HK-2 (cell line): ENCODE results near the gene DYNLRB1.

Experiments
- DNase-seq: peaks from one replicate; pipeline ENCODE4 v3.0.0-alpha.2; 2018; ENCODE audit not compliant: unreplicated experiment

The DYNLRB1 gene

DNA sequence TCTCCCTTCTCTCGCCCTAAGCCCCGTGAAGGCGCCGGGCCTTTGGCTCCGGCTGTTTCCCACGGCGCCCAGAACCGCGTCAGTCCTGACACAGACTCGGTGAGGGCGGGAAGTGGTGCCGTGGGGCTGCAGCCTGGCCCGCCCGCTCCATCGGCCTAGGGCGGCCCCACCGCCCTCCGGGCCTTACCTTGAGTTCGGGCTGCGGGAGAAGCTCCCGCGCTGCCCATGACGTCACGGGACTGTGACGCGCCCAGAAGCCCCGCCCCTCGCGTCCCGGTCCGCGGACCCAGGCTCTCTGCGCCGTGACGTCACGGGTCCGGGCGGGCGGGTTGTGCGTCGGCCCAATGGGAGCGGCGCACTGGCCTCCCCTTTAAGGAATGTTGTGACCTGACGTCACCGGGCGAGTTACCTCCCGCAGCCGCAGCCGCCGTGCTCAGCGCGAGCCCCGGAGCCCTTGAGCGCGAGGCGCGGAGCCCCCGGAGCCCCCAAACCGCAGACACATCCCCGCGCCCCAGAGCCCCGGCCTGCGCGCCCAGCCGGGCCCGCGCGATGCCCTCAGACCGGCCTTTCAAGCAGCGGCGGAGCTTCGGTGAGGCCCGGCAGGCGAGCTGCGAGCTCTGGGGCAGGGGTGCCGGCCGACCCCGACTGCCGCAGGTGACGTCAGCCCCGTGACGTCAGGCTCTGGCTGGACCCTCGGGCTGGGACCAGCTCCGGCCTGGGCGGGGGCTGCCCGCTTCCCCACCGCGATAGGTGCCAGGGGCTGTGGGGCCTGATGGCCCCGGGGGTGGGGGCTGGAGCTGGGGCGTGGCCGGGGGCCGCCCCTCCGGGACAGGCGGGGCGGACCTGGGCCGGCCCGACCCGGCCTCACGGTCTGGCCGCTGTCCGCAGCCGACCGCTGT lies 42.3 kb downstream of the DYNLRB1 start, which contains the start of gene MAP1LC3A:
Gene MAP1LC3A (plus strand): TSS at position 399 of the 899 bp plus-strand sequence. CDS start 151 bp downstream, at position 550.
- no peak for DNase-seq

DNA sequence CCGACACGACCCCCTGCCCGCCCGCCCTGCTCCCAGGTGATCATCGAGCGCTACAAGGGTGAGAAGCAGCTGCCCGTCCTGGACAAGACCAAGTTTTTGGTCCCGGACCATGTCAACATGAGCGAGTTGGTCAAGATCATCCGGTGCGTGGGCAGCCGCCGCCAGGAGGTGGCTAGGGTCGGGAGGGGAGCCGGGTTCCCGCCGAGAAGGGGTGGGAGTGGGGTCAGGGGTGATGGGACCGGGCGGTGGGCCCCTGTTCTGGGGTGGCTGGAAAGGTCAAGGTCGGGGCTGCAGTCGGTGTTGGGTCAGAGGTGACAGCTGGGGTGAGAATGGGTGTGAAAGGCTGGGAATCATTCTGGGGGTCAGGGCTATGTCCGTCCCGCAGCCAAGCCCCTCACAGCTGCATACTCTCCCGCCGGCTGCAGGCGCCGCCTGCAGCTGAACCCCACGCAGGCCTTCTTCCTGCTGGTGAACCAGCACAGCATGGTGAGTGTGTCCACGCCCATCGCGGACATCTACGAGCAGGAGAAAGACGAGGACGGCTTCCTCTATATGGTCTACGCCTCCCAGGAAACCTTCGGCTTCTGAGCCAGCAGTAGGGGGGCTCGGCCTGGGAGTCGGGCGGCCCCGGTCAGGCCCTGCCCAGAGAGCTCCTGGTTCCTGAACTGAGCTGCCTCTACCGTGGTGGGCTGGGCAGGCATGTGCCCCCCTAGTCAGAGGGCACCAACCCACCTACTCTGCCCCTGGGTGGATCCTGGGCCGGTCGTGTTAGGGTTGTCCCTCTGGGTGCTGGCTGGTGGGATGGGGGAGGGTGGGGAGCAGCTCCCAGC lies 43.3 kb downstream of the DYNLRB1 start:
- no peak for DNase-seq

DNA sequence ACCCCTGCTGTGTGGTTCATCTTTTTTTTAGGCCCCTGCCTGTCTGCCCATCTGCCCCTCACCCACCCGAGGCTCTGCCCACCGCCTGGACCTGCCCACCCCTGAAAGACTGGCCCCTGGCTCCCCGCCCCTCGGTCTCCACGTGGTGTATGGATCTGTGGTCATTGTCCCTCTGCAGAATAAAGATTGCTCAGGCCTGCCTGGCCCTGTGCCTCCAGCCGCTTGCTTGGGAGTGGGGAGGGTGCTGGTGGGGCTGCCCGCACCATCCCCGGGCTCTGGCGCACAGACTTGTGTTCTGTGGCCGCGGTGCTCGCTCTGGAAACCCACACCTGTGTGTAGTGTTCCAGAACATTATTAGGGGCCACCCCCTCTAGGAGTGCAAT lies 43.9 kb downstream of the DYNLRB1 start:
- no peak for DNase-seq

DNA sequence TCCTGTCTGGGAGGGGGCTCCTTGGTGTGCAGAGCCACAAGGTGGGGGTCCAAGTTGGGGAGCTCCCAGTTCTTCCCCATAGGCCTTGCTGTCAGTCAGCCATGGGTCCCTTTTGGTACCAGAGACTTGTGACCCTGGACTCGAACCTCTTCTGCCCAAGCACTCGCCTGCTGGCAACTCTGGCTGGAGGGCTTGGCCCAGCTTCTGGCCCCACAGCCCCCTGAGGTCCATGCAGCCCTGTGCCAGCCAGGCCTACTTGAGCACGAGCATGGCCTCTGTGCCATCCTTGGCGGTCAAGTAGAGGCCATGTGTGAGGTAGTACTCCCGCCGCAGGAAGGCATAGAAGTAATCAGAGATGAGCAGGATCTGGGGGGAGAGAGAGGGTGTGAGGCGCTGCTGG lies 44.4 kb downstream of the DYNLRB1 start:
- DNase-seq = no peak

DNA sequence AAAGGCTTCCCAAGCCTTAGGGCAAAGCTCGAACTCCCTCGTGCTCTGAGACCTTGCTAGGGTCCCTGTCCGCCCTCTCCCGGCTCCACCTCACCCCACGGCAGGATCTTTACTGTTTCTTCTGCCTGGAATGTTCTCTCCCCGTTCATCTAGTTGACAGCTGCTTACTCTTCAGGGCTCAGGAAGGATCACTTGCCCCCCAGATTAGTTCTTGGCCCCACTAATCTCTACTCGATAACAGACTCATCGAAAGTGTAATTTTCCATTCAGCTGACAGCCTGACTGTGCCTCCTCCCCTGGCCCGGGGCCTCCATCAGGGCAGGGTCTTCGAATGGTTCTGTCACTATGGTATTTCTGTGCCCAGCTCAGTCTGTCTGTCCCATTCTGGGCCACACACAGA lies 45.4 kb downstream of the DYNLRB1 start:
- DNase-seq = no peak

DNA sequence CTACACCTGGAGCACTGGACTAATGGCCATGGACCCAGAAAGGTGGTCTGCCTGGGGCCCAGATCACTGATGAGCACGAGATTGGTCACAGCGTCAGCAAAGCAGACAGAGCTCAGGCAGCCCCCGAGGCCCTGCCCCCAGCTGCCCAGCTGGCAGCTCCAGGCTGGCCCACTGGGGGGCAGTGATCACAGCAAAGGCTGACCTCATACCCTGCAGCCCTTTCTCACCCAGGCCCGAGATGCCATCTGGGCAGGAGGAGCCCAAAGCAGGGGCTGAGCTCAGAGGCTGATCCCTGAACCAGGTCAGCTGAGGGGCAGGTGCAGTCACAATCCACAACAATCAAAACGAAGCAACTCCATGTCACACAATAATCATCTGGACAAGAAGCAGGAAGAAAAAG lies 46.4 kb downstream of the DYNLRB1 start:
- DNase-seq = no peak

DNA sequence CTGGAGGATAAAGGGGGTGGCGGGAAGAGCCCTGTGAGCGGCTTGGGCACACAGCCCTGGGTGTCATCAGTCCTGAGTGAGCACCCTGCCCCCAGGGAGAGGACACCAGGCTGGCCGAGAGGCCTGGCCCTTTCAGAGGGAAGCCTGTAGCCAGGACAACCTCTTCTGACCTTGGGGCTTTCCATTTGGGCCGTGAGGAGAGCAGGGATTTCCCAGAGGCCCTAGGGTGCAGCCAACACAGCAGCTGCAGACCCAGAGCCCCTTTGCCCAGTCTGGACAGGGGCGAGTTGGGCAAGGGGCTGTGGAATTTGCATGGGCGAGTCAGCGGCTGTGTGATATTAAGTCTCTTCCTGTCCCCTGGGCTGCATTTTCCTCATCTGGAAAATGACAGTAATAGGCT lies 48.6 kb downstream of the DYNLRB1 start:
- no peak for DNase-seq

DNA sequence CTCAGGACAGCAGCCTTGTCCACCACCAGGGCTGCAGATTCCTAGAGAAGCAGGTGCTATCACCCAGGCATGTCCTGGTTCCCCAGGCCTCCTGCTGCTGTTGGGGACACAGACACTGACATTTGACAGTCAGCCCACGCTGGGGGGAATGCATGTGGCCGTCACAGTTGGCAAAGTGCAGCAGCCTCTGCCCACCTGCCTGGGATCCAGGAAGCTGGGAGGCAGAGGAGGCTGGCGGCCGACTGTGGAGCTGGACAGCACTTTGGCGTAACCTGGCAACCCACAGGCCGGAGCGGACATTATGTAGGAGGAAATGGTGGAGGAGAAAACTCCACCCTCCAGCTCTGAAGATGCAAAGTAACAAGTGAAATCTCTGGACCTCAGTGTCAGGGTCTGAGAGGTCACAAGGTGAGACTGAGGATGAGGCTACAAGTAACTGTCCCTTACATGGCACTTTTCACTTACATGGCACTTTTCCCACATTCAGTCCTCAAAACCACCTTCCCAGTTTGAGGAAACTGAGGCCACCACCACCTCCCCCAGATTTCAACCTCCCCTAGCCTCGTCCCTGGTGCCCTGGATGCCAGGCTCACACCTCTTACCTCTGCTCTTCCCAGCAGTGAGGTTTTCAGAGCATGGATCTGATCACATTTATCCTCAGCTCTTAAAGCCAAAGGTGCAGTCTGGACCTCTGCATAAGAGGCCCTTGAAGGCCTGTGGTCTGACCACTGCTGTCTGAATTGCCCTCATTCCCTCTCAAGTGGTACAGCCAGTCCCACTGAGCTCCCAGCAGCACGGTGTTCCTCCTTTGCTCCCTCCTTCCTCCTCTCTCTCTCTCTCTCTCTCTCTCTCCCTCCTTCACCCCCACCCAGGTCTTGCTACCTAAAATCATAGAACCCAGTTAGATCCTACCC lies 51.0 kb downstream of the DYNLRB1 start:
- DNase-seq = no peak

DNA sequence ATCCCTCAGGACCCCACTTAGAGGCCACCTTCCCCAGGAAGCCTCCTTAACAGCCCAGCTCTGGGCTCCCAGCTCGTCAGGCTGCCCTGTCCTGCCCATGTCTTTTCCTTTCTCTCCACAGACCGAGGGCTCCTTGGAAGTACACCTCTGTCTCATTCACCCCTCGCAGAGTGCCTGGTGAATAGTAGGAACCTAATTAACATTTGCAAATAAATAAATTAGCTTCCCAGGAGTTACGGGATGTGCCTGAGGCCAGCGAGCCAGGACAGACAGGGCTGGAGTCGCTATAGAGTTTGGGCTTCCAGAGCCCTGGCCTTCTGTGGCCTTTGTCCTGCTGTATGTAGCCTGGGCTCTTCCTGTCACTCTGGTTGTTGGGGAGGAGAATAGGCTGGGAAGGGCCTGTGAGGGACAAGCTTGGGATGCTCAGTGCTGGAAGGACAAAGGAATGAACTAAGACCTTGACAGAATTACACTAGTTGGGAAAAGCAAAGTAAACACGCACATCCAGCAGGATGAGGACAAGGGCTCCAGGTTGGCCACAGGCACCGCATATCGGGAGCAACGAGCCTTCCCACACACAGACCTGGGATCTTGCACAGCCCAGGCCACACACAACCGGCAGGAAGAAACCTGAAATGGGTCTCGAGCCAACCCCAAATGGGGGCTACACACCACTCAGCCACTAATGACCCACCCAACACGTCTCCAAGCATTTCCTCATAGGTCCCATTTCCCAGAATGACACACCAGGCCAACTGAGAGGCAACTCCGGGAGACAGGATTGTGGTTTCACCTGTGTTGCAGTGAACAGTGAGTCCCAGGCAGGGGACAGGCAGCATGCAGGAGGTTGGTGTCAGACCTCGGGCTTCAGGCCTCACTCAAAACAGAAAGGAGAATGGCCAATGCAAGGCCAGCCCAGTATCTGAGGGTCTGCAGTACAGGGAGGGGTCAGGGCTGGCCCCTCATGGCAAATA lies 52.0 kb downstream of the DYNLRB1 start:
- DNase-seq = no peak

DNA sequence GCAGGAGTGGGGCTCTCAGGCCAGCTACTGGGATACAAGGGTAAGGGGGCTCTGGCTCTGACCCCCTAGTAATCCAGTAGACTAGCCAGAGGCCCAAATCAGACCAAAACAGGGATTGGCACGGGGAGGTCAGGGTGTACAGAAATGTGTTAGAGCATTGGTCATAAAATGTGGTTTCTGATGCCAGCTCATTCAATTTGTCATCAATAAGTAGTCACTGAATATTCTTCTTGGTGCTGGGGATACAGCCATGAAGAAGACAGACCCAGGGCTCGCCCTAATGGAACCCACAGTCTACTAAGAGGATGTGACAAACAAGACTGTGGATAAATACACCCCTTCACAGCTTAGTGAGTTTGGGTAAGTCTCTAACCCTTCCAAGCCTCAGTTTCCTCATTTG lies 53.4 kb downstream of the DYNLRB1 start:
- no peak for DNase-seq

DNA sequence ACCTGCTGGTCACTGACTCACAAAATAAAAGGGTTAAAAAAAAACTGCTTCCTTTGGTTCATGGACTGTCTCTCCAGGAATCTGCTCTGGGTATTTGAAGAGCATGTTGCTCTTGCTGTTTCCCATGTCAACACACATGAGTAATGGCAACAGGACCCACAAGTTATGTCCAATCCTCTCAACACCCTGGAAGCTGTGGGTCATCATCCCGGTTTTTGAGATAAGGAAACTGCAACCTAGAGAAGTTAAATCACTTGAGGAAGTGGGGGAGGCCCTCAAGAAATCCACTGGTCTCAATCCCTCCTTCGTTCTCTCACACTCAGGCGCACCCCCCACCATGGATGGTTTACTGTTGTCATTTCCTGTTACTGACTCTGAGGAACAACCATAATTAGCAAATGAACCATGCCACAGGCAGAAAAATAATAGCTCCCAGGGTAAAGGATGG lies 54.7 kb downstream of the DYNLRB1 start:
- peak; percentile 61 for DNase-seq

DNA sequence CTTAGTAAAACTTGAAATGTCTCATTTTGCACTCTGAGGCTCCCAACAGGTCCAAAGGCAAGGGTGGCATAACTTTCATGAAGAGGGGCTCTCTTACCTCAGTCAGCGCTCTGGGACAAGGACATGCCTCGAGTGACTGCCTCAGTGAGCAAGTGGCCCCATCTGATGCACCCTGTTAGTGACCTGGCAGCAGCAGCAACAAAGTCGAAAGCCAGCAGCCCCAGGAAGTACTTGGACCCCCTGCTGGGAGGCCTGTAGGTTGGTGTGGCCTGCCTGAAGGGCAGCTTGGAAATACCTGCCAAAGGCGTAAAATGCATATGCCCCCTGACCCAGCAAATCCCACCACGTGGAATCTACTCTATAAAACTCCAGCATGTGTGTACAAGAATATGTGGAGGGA lies 55.5 kb downstream of the DYNLRB1 start:
- no peak for DNase-seq

DNA sequence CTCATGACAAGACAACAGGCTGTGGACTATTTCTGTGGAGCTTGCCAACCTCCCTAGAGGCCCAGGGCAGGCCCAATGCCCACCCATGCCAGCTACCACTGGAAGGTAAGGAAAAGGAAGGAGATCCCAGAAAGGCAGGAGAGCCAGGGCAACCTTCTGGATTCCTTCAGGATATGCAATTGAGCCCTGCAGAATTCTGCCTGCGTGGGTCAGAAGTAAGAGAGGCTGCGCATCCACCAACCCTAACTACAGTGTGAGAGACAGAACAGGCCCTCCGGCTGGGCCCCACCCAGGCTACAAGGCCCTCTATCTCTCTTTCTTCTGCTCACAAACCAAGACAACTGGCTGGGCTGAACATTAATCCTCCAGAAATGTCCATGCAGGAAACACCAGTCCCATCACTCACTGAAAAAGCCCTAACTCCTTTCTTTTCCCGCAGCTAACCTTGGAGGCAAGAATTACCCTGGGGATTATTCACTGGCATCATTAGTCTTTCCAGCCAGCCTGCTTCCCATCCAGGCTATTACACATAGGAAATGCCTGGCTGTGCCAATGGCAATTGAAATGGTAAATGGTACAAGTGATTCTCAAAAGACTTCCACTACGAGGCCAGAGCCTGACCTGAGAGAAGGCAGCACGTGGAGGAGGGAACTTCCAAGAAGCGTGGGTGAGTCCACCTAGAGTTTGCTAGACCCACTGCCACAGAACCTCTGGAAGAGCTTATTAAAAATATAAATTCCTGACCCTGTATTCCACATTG lies 57.5 kb downstream of the DYNLRB1 start:
- DNase-seq = no peak

DNA sequence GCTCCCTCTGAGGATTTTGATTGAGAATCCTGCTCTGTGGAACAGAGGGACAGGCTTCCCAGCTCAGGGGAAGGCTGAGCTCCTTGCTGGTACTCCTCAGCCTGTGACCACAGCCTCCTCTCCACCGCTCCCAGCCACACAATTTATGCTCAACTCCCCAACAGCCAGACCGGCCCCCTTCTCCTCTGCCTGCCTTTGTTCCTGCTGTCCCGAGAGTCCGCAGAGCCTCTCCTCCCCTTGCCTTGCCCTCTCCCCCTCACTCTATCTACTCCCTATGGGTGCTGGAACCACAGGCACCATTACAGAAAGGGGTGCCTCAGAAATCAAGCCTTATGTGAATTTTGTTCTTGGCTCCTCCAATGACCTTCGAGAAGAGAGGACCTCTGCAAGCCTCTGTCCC lies 58.2 kb downstream of the DYNLRB1 start:
- DNase-seq = no peak

DNA sequence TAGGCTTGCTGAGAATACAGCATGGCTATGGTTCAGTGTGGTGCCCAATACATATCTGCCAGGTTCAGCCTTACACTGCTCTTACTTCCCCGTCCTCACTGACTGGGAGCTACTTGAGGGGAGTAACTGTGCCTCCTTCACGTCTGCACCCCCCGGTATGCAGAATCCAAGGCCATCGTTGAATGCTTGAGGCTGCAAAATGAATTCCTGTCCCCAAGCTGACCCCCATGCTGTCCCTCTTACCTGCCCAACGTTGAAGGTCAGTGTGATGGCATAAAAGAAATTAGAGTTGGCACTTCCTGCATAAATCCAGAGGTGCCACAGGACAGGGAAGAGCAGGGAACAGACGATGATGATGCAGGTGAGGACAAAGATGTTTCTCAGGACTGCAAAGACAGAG lies 58.6 kb downstream of the DYNLRB1 start:
- DNase-seq = no peak

DNA sequence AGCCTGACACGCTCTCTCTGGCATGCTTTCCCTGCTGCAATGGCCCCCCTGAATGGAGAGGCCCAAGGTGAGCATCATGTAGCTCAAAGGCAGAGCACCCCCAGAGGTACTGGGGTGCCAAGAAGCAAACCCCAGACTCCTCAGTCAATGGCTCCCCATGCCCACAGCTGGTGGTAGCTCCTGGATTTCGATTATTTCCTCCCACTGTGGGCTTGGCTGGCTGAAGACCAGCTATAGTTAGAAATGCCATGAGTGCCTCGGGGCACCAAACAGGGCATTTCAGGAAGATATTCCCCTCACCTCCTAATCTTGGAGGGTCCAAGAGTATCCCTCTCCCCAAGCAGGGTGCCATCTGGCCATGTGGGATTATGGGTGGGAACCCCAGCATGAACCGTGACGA lies 59.0 kb downstream of the DYNLRB1 start:
- DNase-seq = no peak

DNA sequence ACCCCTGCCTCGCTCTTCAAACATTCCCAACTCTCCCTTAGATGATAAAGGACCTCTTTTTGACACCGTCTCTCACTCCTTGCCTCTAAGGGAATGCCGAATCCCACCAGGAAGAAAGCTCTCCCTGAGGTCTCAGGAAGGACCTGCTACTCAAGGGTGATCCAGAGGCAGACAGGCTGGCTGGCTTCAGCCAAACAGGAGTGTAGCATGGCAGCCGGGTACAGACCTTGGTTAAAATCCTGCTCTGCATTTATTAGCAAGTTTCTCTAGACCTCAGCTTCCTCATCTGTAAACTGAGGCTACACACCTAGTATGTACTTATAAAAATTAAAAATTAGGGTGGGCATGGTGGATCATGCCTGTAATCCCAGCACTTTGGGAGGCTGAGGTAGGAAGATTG lies 59.5 kb downstream of the DYNLRB1 start:
- no peak for DNase-seq

DNA sequence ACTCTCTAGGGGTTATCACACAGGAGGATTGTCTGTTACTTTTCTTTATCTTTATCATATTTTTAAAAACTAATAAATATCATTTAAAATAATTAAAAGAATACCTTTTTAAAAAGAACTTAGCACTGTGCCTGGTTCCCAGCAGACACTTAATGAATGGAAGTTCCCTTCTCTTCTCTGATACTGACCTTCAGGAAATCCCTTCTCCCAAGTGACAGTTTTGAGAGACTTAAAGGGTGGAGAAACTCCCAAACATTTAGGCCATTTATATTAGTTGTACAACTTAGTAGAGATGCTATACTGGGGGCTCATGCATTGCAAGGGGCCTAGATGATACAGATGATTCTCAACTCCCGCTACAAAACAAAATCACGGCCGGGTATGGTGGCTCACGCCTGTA lies 60.8 kb downstream of the DYNLRB1 start:
- no peak for DNase-seq

DNA sequence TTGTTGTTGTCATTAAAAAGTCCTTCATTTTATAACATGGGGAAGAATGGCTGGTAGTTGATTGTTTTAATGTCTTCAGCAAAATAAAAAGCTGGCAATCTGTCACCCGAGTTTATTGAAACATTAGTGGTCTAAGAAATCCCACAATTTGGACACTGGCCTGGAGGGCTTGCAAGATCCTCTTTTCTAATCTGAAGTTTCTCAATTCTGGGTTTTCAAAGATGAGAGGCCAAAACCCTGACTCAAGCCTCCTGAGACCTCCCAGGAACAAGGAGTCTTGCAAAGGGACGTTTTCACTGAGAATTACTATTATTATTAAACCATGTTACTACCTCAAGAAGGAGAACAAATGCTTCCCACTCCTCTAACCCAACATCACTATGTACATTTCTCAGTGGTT lies 61.8 kb downstream of the DYNLRB1 start:
- no peak for DNase-seq

DNA sequence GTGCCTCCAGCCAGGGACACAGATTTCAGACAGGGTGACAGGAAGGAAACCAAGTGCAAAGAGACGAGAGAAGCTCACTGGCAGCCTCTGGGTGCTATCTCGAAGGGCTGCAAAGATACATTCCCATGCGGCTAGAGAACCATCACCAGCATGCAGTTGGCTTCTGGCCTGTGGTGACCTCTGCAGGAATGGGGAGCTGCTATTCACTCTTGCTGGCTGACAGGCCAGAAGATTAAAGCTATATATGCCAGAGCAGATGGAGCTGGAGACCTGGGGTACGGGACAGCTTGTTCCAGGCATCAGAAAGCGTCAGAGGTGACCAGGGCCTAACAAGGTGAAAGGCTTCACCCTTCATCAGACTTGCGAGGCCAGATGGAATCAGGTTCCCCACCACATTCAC lies 62.3 kb downstream of the DYNLRB1 start:
- no peak for DNase-seq
